Stimulated activated CD8-positive, alpha-beta memory T cell treated with anti-CD3 and anti-CD28 coated beads, Interleukin-7, amount 100 ng/mL, for 1 hour (primary cell): Measurements from ENCODE around the gene LDHB.
"Not testable (repeated sequence)": the region's sequence is repeated elsewhere in the genome, so short reads cannot be mapped to it uniquely, and the experiment has no call there.

Experiments used
- DNase-seq, 2 donors: peaks; one replicate each; pipeline ENCODE4 v3.0.0-alpha.2; 2020; ENCODE audit warnings: low read depth in 2 of 2

LDHB gene

DNA sequence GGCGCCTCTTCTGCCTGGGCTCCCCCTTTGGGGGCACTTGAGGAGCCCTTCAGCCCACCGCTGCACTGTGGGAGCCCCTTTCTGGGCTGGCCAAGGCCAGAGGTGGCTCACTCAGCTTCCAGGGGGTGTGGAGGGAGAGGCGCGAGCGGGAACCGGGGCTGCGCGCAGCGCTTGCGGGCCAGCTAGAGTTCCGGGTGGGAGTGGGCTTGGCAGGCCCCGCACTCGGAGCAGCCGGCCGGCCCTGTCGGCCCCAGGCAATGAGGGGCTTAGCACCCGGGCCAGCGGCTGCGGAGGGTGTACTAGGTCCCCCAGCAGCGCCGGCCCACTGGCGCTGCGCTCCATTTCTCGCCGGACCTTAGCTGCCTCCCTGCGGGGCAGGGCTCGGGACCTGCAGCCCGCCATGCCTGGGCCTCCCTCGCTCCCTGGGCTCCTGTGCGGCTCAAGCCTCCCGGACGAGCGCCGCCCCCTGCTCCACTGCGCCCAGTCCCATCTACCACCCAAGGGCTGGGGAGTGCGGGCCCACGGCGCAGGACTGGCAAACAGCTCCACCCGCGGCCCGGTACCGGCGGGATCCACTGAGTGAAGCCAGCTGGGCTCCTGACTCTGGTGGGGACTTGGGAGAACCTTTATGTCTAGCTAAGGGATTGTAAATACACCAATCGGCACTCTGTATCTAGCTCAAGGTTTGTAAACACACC is 3.9 kb upstream of the LDHB start:
- DNase-seq, result not testable (repeated sequence)

- no peak for DNase-seq
These were observed 1.7 kb upstream of the LDHB start for GRCh38 chr12:21659383-21659782.

GRCh38 chr12:21656905-21657325 is 727 bp downstream of the LDHB start:
- DNase-seq, result no peak

GRCh38 chr12:21655591-21655990 is 2.1 kb downstream of the LDHB start:
- no peak for DNase-seq

DNA sequence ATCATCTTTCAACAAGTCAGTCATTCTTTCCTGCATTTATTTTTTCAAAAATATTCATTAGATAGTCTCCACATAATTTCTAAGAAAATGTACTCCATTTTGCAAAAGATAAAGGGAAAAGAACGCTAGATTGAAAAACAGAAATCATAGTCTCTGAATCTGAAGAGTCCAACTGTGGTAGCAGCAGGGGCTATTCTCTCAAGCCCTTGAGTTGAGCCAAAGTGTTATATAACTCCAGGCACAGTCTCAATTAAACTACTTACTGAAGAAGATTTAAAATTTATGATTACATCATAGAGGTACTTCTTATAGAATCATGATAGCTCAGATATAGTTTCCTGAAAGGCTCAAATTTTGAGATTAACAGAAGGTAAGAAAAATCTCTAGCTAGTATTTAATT is 5.8 kb downstream of the LDHB start:
- no peak for DNase-seq

DNA sequence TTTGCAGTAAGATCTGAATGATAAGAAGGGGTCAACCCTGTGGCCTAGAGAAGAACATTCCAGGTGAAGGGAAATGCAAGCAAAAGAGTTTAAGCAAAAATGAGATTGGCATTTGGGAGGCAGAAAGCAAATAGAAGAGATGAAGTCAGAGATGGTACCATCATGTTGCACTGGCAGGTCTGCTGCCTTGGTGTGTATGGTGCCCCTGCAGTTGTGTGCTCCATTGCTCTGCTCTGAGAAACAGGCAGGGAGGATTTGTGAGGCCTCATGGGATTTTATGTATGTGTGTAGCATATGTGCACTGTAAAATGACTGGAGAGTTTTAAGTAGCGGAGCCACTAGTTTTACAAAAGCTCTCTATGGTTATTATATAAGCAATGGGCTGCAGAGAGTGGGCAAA is 6.6 kb downstream of the LDHB start:
- DNase-seq, result no peak

- no peak for DNase-seq
These were observed 8.6 kb downstream of the LDHB start for GRCh38 chr12:21649034-21649433.

DNA sequence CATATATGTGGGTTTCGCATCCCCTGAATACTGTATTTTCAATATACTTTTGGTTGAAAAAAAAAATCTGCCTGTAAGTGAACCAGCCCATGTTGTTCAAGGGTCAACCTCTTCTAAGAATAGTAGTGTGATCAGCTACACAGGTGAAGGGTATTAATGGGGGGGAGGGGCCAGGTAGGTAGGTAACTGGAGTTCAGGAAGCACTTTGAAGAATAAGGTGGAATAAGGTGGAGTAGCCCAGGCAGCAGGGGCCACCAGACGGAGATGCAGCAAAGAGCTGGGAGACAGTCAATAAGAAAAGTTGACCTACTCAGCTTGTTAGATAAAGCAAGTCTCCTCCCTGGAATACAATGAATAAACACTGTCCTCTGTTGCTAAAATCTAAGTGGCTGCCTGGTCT is 9.3 kb downstream of the LDHB start:
- DNase-seq, result no peak

GRCh38 chr12:21647179-21647578 is 10.5 kb downstream of the LDHB start:
- DNase-seq, result no peak

GRCh38 chr12:21645041-21645500 is 12.6 kb downstream of the LDHB start:
- not testable (repeated sequence) for DNase-seq

DNA sequence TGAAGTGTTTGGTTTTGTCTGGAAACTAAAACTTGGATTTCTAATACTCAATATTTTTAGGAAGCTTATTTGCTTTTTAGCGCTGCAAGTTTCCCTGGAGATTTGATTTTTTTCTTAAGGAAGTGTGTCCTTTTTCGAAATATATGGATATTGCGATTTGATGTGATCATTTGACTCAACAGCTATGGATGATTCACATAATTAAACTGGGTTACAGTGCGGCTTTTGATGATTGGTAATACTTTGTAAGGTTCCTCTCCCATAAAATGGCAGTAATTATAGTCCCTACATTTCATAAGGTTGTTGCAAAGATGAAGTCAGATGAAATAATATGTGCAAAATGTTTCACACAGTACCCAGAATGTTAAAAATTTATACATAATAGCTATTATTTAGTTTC is 13.1 kb downstream of the LDHB start:
- no peak for DNase-seq

- no peak for DNase-seq
These were observed 13.9 kb downstream of the LDHB start for GRCh38 chr12:21643758-21644157.

GRCh38 chr12:21642707-21643389 is 14.8 kb downstream of the LDHB start:
- DNase-seq, result no peak

- no peak for DNase-seq
These were observed 19.4 kb downstream of the LDHB start for GRCh38 chr12:21638054-21638891.

DNA sequence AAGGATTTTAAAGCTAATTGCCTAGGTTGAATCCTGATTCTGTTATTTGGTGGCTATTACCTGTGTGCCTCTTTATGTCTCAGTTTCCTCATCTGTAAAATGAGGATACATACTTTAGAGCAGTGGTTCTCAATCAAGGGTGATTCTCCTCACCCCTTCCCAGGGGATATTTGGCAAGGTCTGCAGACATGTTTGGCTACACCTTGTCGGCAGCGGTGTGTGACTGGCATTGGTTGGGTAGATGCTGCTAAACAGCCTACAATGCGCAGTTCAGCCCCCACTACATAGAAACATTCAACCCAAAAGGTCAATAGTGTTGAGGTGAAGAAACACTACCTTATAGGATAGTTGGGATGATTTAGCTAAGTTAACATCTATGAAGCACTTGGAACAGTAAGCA is 23.4 kb downstream of the LDHB start:
- no peak for DNase-seq

- no peak for DNase-seq
These were observed 26.3 kb downstream of the LDHB start for GRCh38 chr12:21631367-21631766.

GRCh38 chr12:21627924-21628323 is 29.7 kb downstream of the LDHB start:
- DNase-seq, result no peak

GRCh38 chr12:21618566-21618965 is 39.1 kb downstream of the LDHB start:
- no peak for DNase-seq

GRCh38 chr12:21617030-21617429 is 40.6 kb downstream of the LDHB start:
- no peak for DNase-seq

GRCh38 chr12:21615431-21615830 is 42.2 kb downstream of the LDHB start:
- no peak for DNase-seq

- DNase-seq, result no peak
These were observed 43.1 kb downstream of the LDHB start for GRCh38 chr12:21614506-21614905.

- DNase-seq, result no peak
These were observed 43.7 kb downstream of the LDHB start for GRCh38 chr12:21613931-21614330.

DNA sequence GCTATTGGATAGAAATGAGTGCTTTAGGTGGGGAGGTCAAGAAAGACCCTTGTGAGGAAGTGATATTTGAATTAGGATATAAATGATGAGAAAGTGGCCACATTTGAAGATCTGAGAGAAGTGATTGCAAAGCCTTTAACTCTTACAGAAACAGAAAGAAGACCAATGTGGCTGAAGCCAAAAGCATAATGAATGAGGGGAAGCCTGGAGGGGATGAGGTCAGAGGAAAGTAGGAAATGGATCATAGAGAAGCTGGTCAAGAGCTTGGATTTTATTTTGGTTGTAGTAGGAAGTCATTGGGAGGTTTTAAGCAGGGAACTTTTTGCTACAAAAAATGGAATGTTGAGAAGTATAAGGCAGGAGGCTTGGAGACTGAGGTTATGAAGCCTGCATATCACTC is 49.4 kb downstream of the LDHB start:
- DNase-seq, result no peak
